Liver (tissue), 9 donors: Measurements from ENCODE around the gene GRIK2. TPM values are rescaled to one million over a fixed set of nuclear protein-coding genes. Genes with fewer than 3 reads are reported as not detected.

Experiments used
- DNase-seq: peaks from one replicate; pipeline ENCODE4 v3.0.0-alpha.2; 2017; ENCODE audit warnings: low spot score
- H3K27ac ChIP-seq, 2 donors: one replicate each; pipeline ENCODE4 v1.7.0; 2013; ENCODE audit warnings: inconsistent platforms in 2 of 2, low read length in 2 of 2, control low read depth in 1 of 2, low read depth in 1 of 2, mild to moderate bottlenecking in 1 of 2
- H3K27me3 ChIP-seq, 4 donors: one replicate each; pipeline versions ENCODE4 v1.6.1 to v1.7.0; 2013; ENCODE audit warnings: low read length in 3 of 4, inconsistent platforms in 1 of 4, mild to moderate bottlenecking in 1 of 4, moderate library complexity in 1 of 4; ENCODE audit not compliant: control insufficient read depth in 4 of 4, insufficient read depth in 4 of 4
- H3K36me3 ChIP-seq, 4 donors: one replicate each; pipeline versions ENCODE4 v1.6.1 to v1.7.0; 2013; ENCODE audit warnings: low read length in 3 of 4, mild to moderate bottlenecking in 3 of 4, low read depth in 1 of 4, moderate library complexity in 1 of 4; ENCODE audit not compliant: control insufficient read depth in 4 of 4, insufficient read depth in 3 of 4
- H3K4me1 ChIP-seq, 4 donors: one replicate each; pipeline versions ENCODE4 v1.6.1 to v1.7.0; 2013; ENCODE audit warnings: low read length in 3 of 4, mild to moderate bottlenecking in 3 of 4, moderate library complexity in 1 of 4; ENCODE audit not compliant: control insufficient read depth in 4 of 4, insufficient read depth in 4 of 4
- H3K4me3 ChIP-seq, 3 donors: one replicate each; pipeline versions ENCODE4 v1.6.1 to v1.7.0; 2013; ENCODE audit warnings: low read length in 3 of 3, control low read depth in 1 of 3, low read depth in 1 of 3, mild to moderate bottlenecking in 1 of 3
- H3K9ac ChIP-seq, 2 donors: one replicate each; pipeline ENCODE4 v1.7.0; 2013; ENCODE audit warnings: low read length in 2 of 2, mild to moderate bottlenecking in 2 of 2, moderate library complexity in 2 of 2, control low read depth in 1 of 2, low read depth in 1 of 2
- H3K9me3 ChIP-seq, 4 donors: one replicate each; pipeline versions ENCODE4 v1.6.1 to v1.7.0; 2013; ENCODE audit warnings: low read length in 3 of 4; ENCODE audit not compliant: control insufficient read depth in 4 of 4
- ATF3 ChIP-seq: IDR thresholded peaks from 2 replicates; pipeline ENCODE4 v1.6.1; 2016; ENCODE audit warnings: antibody characterized with exemption
- CTCF ChIP-seq: fragments of 150-350 bp; IDR thresholded peaks from 2 replicates; pipeline ENCODE4 v1.5.1; 2017; ENCODE audit warnings: improper control_type of control experiment, low read depth, low read length; ENCODE audit not compliant: missing input control
- EGR1 ChIP-seq, 2 donors: IDR thresholded peaks; 2 replicates each; pipeline ENCODE4 v1.6.1; 2016 to 2018; ENCODE audit warnings: antibody characterized with exemption in 2 of 2, low read depth in 2 of 2
- FOXA1 ChIP-seq: IDR thresholded peaks from 2 replicates; pipeline ENCODE4 v1.6.1; 2016; ENCODE audit warnings: antibody characterized with exemption
- FOXA2 ChIP-seq: IDR thresholded peaks from 2 replicates; pipeline ENCODE4 v1.6.1; 2016; ENCODE audit warnings: antibody characterized with exemption
- GABPA ChIP-seq, 2 donors: IDR thresholded peaks in 1 of 2; conservative IDR thresholded peaks in 1 of 2; 2 replicates each; pipeline ENCODE4 v1.6.1; 2016; ENCODE audit warnings: antibody characterized with exemption in 2 of 2, mild to moderate bottlenecking in 1 of 2, moderate library complexity in 1 of 2
- HNF4A ChIP-seq, 2 donors: conservative IDR thresholded peaks; 2 replicates each; pipeline ENCODE4 v1.6.1; 2016; ENCODE audit warnings: antibody characterized with exemption in 2 of 2, mild to moderate bottlenecking in 2 of 2
- HNF4G ChIP-seq: IDR thresholded peaks from 2 replicates; pipeline ENCODE4 v1.6.1; 2016; ENCODE audit warnings: antibody characterized with exemption
- JUND ChIP-seq, 2 donors: IDR thresholded peaks; 2 replicates each; pipeline ENCODE4 v1.6.1; 2016; ENCODE audit warnings: antibody characterized with exemption in 2 of 2
- NR2F2 ChIP-seq: IDR thresholded peaks from 2 replicates; pipeline ENCODE4 v1.6.1; 2016; ENCODE audit warnings: antibody characterized with exemption
- RAD21 ChIP-seq, 2 donors: IDR thresholded peaks; 2 replicates each; pipeline ENCODE4 v1.6.1; 2016; ENCODE audit warnings: antibody characterized with exemption in 2 of 2, mild to moderate bottlenecking in 2 of 2
- RXRA ChIP-seq, 2 donors: IDR thresholded peaks; 2 replicates each; pipeline ENCODE4 v1.6.1; 2017 to 2018; ENCODE audit warnings: antibody characterized with exemption in 2 of 2, mild to moderate bottlenecking in 1 of 2
- SP1 ChIP-seq: IDR thresholded peaks from 2 replicates; pipeline ENCODE4 v1.6.1; 2018; ENCODE audit warnings: antibody characterized with exemption, mild to moderate bottlenecking
- TAF1 ChIP-seq: conservative IDR thresholded peaks from 2 replicates; pipeline ENCODE4 v1.6.1; 2016; ENCODE audit warnings: antibody characterized with exemption, mild to moderate bottlenecking
- YY1 ChIP-seq: IDR thresholded peaks from 2 replicates; pipeline ENCODE4 v1.6.1; 2016; ENCODE audit warnings: antibody characterized with exemption, mild to moderate bottlenecking
- WGBS: extraction: QIAGEN DNeasy Blood & Tissue Kit; methylation state at CpG from one replicate; pipeline ENCODE4 v1.1.7; 2013; 5-methylcytosine and 5-hydroxymethylcytosine counted together
- polyA plus RNA-seq, 2 donors: library from polyadenylated mRNA; stranded (reverse) in 1 of 2; unstranded in 1 of 2; fragments of 200-250 nt in 1 of 2; fragments of >200 nt in 1 of 2; fragmentation: Nextera tagmentation in 1 of 2; extraction: Ambion mirVana in 1 of 2; gene quantifications; one replicate each; pipeline versions ENCODE4 v1.2.1 to v1.2.3, GENCODE V29; 2013 to 2015
- total RNA-seq, 2 donors: library from RNA; depleted of rRNA; stranded (reverse); fragments of >200 nt; gene quantifications; one replicate each; pipeline ENCODE4 v1.2.3, GENCODE V29; 2014
- TF ChIP-seq, protein P1 (sequence below): IDR thresholded peaks from 2 replicates; pipeline ENCODE4 v1.6.1; 2016; ENCODE audit warnings: antibody characterized with exemption
- TF ChIP-seq, protein P2 (sequence below): IDR thresholded peaks from 2 replicates; pipeline ENCODE4 v1.6.1; 2016; ENCODE audit warnings: antibody characterized with exemption
- TF ChIP-seq, protein P3 (sequence below): IDR thresholded peaks from 2 replicates; pipeline ENCODE4 v1.6.1; 2016; ENCODE audit warnings: antibody characterized with exemption, mild to moderate bottlenecking
- donor health status: healthy.
- donor health status: healthy.
- donor health status: healthy.
- donor health status: healthy.
- donor health status: healthy.

The GRIK2 gene
- total and polyA plus RNA-seq, 4 donors, result 0.02 to 0.17 (median 0.05) TPM

GRCh38 chr6:101453221-101453620 is 59.7 kb downstream of the GRIK2 start:
- 71% methylated on average over 4 of the region's 4 CpGs for WGBS
- no peak for TF ChIP-seq FOXA2
- TF ChIP-seq HNF4G, result no peak
- TF ChIP-seq NR2F2, result no peak
- no peak for TF ChIP-seq CTCF
- TF ChIP-seq, protein P1, sequence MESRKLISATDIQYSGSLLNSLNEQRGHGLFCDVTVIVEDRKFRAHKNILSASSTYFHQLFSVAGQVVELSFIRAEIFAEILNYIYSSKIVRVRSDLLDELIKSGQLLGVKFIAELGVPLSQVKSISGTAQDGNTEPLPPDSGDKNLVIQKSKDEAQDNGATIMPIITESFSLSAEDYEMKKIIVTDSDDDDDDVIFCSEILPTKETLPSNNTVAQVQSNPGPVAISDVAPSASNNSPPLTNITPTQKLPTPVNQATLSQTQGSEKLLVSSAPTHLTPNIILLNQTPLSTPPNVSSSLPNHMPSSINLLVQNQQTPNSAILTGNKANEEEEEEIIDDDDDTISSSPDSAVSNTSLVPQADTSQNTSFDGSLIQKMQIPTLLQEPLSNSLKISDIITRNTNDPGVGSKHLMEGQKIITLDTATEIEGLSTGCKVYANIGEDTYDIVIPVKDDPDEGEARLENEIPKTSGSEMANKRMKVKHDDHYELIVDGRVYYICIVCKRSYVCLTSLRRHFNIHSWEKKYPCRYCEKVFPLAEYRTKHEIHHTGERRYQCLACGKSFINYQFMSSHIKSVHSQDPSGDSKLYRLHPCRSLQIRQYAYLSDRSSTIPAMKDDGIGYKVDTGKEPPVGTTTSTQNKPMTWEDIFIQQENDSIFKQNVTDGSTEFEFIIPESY, result no peak
- no peak for TF ChIP-seq EGR1 (IDR thresholded peaks at IDR 0.05; ENCODE audit: low read depth in 2 of 2)
- no peak for TF ChIP-seq TAF1
- TF ChIP-seq HNF4A (conservative IDR thresholded peaks at IDR 0.05), result no peak
- no peak for TF ChIP-seq JUND (IDR thresholded peaks at IDR 0.05)
- TF ChIP-seq RXRA (IDR thresholded peaks at IDR 0.05), result no peak
- TF ChIP-seq, protein P2, sequence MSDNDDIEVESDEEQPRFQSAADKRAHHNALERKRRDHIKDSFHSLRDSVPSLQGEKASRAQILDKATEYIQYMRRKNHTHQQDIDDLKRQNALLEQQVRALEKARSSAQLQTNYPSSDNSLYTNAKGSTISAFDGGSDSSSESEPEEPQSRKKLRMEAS, result no peak
- TF ChIP-seq SP1, result no peak
- no peak for TF ChIP-seq ATF3
- H3K4me1 ChIP-seq, result no peaks in the 10 kb centered on the region
- no peaks in the 10 kb centered on the region for H3K36me3 ChIP-seq
- no peak overlapping the region for H3K27ac ChIP-seq
- H3K27me3 ChIP-seq, result no peaks in the 10 kb centered on the region
- no peaks in the 10 kb centered on the region for H3K9me3 ChIP-seq
- DNase-seq, result no peak
- no peak overlapping the region for H3K4me3 ChIP-seq
- no peak overlapping the region for H3K9ac ChIP-seq

DNA sequence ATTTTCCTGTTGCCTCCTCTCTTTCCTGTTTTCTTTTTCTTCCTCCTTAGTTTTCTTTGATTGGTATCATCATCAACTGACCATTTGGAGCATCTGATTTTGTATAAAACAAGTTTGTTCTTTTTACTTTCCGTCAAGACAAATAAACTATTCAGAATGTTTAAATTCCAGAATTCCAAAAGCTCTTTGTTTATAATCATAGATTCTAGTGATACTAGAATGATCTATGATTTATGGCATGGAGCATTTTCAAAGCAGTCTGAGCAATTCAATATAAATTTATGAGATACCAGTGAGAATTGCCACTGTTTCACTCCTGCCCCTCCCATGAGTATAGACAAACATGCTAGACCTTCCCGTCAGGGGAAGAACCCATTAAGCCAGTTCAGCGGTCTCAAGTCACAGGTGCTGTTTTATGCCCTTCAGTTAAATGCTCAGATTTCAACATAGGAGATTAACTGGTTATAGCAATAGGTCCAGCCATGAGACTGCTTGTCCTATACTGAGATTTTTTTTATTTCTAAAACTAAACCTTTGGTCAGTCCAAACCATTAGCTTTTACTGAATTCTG is 60.7 kb downstream of the GRIK2 start:
- TF ChIP-seq, protein P3, sequence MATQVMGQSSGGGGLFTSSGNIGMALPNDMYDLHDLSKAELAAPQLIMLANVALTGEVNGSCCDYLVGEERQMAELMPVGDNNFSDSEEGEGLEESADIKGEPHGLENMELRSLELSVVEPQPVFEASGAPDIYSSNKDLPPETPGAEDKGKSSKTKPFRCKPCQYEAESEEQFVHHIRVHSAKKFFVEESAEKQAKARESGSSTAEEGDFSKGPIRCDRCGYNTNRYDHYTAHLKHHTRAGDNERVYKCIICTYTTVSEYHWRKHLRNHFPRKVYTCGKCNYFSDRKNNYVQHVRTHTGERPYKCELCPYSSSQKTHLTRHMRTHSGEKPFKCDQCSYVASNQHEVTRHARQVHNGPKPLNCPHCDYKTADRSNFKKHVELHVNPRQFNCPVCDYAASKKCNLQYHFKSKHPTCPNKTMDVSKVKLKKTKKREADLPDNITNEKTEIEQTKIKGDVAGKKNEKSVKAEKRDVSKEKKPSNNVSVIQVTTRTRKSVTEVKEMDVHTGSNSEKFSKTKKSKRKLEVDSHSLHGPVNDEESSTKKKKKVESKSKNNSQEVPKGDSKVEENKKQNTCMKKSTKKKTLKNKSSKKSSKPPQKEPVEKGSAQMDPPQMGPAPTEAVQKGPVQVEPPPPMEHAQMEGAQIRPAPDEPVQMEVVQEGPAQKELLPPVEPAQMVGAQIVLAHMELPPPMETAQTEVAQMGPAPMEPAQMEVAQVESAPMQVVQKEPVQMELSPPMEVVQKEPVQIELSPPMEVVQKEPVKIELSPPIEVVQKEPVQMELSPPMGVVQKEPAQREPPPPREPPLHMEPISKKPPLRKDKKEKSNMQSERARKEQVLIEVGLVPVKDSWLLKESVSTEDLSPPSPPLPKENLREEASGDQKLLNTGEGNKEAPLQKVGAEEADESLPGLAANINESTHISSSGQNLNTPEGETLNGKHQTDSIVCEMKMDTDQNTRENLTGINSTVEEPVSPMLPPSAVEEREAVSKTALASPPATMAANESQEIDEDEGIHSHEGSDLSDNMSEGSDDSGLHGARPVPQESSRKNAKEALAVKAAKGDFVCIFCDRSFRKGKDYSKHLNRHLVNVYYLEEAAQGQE, result no peak
- no peak for TF ChIP-seq FOXA1
- TF ChIP-seq CTCF, result no peak
- TF ChIP-seq RAD21 (IDR thresholded peaks at IDR 0.05), result no peak
- TF ChIP-seq EGR1 (IDR thresholded peaks at IDR 0.05; ENCODE audit: low read depth in 2 of 2), result no peak
- no peak for TF ChIP-seq HNF4G
- no peak for TF ChIP-seq HNF4A (conservative IDR thresholded peaks at IDR 0.05)
- no peak for TF ChIP-seq SP1
- no peak for TF ChIP-seq JUND (IDR thresholded peaks at IDR 0.05)
- TF ChIP-seq ATF3, result no peak
- TF ChIP-seq, protein P2, result no peak
- no peak for TF ChIP-seq TAF1
- no peak for TF ChIP-seq RXRA (IDR thresholded peaks at IDR 0.05)
- TF ChIP-seq GABPA (IDR thresholded peaks at IDR 0.05 in 1 of 2, conservative IDR thresholded peaks at IDR 0.05 in 1 of 2), result no peak
- no peak for TF ChIP-seq FOXA2
- TF ChIP-seq, protein P1, result no peak
- TF ChIP-seq NR2F2, result no peak
- TF ChIP-seq YY1, result no peak
- Histone ChIP-seq H3K4me1 (no peaks in the 10 kb centered on the region), H3K27ac (no peak overlapping the region), H3K27me3 (no peaks in the 10 kb centered on the region), H3K9ac (no peak overlapping the region), H3K4me3 (no peak overlapping the region), H3K9me3 (no peaks in the 10 kb centered on the region), H3K36me3 (no peaks in the 10 kb centered on the region)
- no peak for DNase-seq
- 70% methylated on average over 3 of the region's 3 CpGs for WGBS
